DOHH2 (cell line): Measurements from ENCODE around the gene RPL29.

Experiments used
- CTCF ChIP-seq: fragments of 200-600 bp; sonication (generic); IDR thresholded peaks from one replicate; pipeline ENCODE4 v1.5.1; 2014; ENCODE audit warnings: antibody characterized with exemption, mild to moderate bottlenecking, low read depth, low read length; ENCODE audit not compliant: poor library complexity, severe bottlenecking
- EZH2phosphoT487 ChIP-seq: fragments of 200-600 bp; sonication (generic); IDR thresholded peaks from 2 replicates; pipeline ENCODE4 v1.6.1; 2017; ENCODE audit warnings: borderline replicate concordance, mild to moderate bottlenecking, antibody characterized with exemption, low read length, moderate library complexity, mixed read lengths

GRCh38 chr3:51968170-51968775 lies 27.4 kb downstream of the RPL29 start:
- TF ChIP-seq CTCF (no peak), EZH2phosphoT487 (no peak)
